Stimulated activated naive B cell treated with anti-CD40 and anti-IgM and Interleukin-4, amounts not matched to agents 10 μg/mL and 1 μg/mL and 100 μg/mL, for 72 hours (primary cell): ENCODE results near the gene MAOA.
A peak's percentile ranks its signal among the peaks of the same experiment; 100 is the strongest.

Experiments used
- ATAC-seq, 2 donors: fragments of 150-1000 bp; cut with Tn5 transposase; replicated peaks; 2 replicates each; pipeline ENCODE4 v1.10.0; 2021; ENCODE audit warnings: moderate library complexity in 1 of 2
- DNase-seq: peaks from one replicate; pipeline ENCODE4 v3.0.0; 2021
- H3K27ac Mint-ChIP-seq: one replicate; pipeline ENCODE4 v1.8.0; 2022; ENCODE audit warnings: mild to moderate bottlenecking, mixed read lengths
- H3K27me3 Mint-ChIP-seq, 2 donors: one replicate each; pipeline ENCODE4 v1.8.0; 2022; ENCODE audit warnings: mixed read lengths in 2 of 2
- H3K36me3 Mint-ChIP-seq, 2 donors: one replicate each; pipeline ENCODE4 v1.8.0; 2022; ENCODE audit warnings: mixed read lengths in 2 of 2, mild to moderate bottlenecking in 1 of 2
- H3K4me1 Mint-ChIP-seq, 2 donors: one replicate each; pipeline ENCODE4 v1.8.0; 2022; ENCODE audit warnings: mixed read lengths in 2 of 2, mild to moderate bottlenecking in 1 of 2
- H3K4me3 Mint-ChIP-seq, 2 donors: one replicate each; pipeline ENCODE4 v1.8.0; 2022; ENCODE audit warnings: mild to moderate bottlenecking in 2 of 2, mixed read lengths in 2 of 2, moderate library complexity in 1 of 2
- H3K9me3 Mint-ChIP-seq, 2 donors: one replicate each; pipeline ENCODE4 v1.8.0; 2022; ENCODE audit warnings: mixed read lengths in 2 of 2, mild to moderate bottlenecking in 1 of 2

MAOA gene

GRCh38 chrX:43743100-43743822 is 87.2 kb downstream of the MAOA start:
- H3K4me1 Mint-ChIP-seq = no peaks in the 10 kb centered on the region
- H3K27ac Mint-ChIP-seq = no peak overlapping the region
- H3K27me3 Mint-ChIP-seq = peaks cover 0 to 27% of the 10 kb centered on the region in 2 donors
- no peaks in the 10 kb centered on the region for H3K36me3 Mint-ChIP-seq
- no peak for ATAC-seq
- no peak overlapping the region for H3K4me3 Mint-ChIP-seq
- no peaks in the 10 kb centered on the region for H3K9me3 Mint-ChIP-seq
- no peak for DNase-seq

- Mint-ChIP-seq H3K36me3 (no peaks in the 10 kb centered on the region), H3K4me3 (no peak overlapping the region), H3K9me3 (no peaks in the 10 kb centered on the region), H3K4me1 (no peaks in the 10 kb centered on the region), H3K27me3 (peaks cover 0 to 27% of the 10 kb centered on the region in 2 donors), H3K27ac (no peak overlapping the region)
- ATAC-seq (no peak), DNase-seq (no peak)
Measured at GRCh38 chrX:43744284-43744683, 88.2 kb downstream of the MAOA start.

- no peak for DNase-seq
- ATAC-seq = no peak
- Mint-ChIP-seq H3K4me1 (peaks cover 1 to 8% of the 10 kb centered on the region in 2 donors), H3K9me3 (no peaks in the 10 kb centered on the region), H3K4me3 (no peak overlapping the region), H3K27me3 (peaks cover 0 to 31% of the 10 kb centered on the region in 2 donors), H3K27ac (no peak overlapping the region), H3K36me3 (no peaks in the 10 kb centered on the region)
Measured at GRCh38 chrX:43745938-43746721, 90.0 kb downstream of the MAOA start.

GRCh38 chrX:43747476-43747875 is 91.4 kb downstream of the MAOA start:
- H3K9me3 Mint-ChIP-seq = no peaks in the 10 kb centered on the region
- no peaks in the 10 kb centered on the region for H3K36me3 Mint-ChIP-seq
- DNase-seq = no peak
- no peak overlapping the region for H3K27ac Mint-ChIP-seq
- no peak for ATAC-seq
- H3K4me1 Mint-ChIP-seq = peaks cover 1 to 8% of the 10 kb centered on the region in 2 donors
- peaks cover 0 to 29% of the 10 kb centered on the region in 2 donors for H3K27me3 Mint-ChIP-seq
- no peak overlapping the region for H3K4me3 Mint-ChIP-seq

- Mint-ChIP-seq H3K27ac (no peak overlapping the region), H3K36me3 (no peaks in the 10 kb centered on the region), H3K4me3 (no peak overlapping the region), H3K4me1 (peaks cover 1 to 8% of the 10 kb centered on the region in 2 donors), H3K9me3 (no peaks in the 10 kb centered on the region), H3K27me3 (peaks cover 0 to 12% of the 10 kb centered on the region in 2 donors)
- peak; percentile 32 for DNase-seq
- peak; percentile 88 to 93 for ATAC-seq
Measured at GRCh38 chrX:43750248-43750676, 94.2 kb downstream of the MAOA start.

- Mint-ChIP-seq H3K4me3 (no peak overlapping the region), H3K4me1 (peaks cover 1 to 8% of the 10 kb centered on the region in 2 donors), H3K9me3 (no peaks in the 10 kb centered on the region), H3K27ac (no peak overlapping the region), H3K36me3 (no peaks in the 10 kb centered on the region), H3K27me3 (peaks cover 0 to 15% of the 10 kb centered on the region in 2 donors)
- no peak for DNase-seq
- no peak for ATAC-seq
Measured at GRCh38 chrX:43753637-43754036, 97.5 kb downstream of the MAOA start.

GRCh38 chrX:43756076-43756475 is 100.0 kb downstream of the MAOA start:
- Mint-ChIP-seq H3K36me3 (no peaks in the 10 kb centered on the region), H3K27me3 (peaks cover 0 to 11% of the 10 kb centered on the region in 2 donors), H3K4me3 (no peak overlapping the region), H3K27ac (no peak overlapping the region), H3K9me3 (no peaks in the 10 kb centered on the region), H3K4me1 (no peaks in the 10 kb centered on the region)
- ATAC-seq = no peak
- DNase-seq = no peak

- Mint-ChIP-seq H3K36me3 (no peaks in the 10 kb centered on the region), H3K27me3 (peaks cover 0 to 11% of the 10 kb centered on the region in 2 donors), H3K4me1 (no peaks in the 10 kb centered on the region), H3K4me3 (no peak overlapping the region), H3K9me3 (no peaks in the 10 kb centered on the region), H3K27ac (no peak overlapping the region)
- DNase-seq (no peak), ATAC-seq (no peak)
Measured at GRCh38 chrX:43758044-43758443, 101.9 kb downstream of the MAOA start.

- no peaks in the 10 kb centered on the region for H3K36me3 Mint-ChIP-seq
- DNase-seq (no peak), ATAC-seq (no peak)
- peaks cover 0 to 2% of the 10 kb centered on the region in 2 donors for H3K9me3 Mint-ChIP-seq
- peaks cover 8 to 9% of the 10 kb centered on the region in 2 donors for H3K27me3 Mint-ChIP-seq
- H3K27ac Mint-ChIP-seq = no peak overlapping the region
- H3K4me1 Mint-ChIP-seq = no peaks in the 10 kb centered on the region
- H3K4me3 Mint-ChIP-seq = no peak overlapping the region
Measured at GRCh38 chrX:43785930-43786591, 130.0 kb downstream of the MAOA start.
